Right hindlimb (tissue), 1 donor: ENCODE measurements around the gene DLAT.
"Not testable (repeated sequence)": the region's sequence is repeated elsewhere in the genome, so short reads cannot be mapped to it uniquely, and the experiment has no call there.

ENCODE experiments used
- DNase-seq: peaks from one replicate; pipeline ENCODE4 v3.0.0-alpha.2; 2018

The DLAT gene

DNA sequence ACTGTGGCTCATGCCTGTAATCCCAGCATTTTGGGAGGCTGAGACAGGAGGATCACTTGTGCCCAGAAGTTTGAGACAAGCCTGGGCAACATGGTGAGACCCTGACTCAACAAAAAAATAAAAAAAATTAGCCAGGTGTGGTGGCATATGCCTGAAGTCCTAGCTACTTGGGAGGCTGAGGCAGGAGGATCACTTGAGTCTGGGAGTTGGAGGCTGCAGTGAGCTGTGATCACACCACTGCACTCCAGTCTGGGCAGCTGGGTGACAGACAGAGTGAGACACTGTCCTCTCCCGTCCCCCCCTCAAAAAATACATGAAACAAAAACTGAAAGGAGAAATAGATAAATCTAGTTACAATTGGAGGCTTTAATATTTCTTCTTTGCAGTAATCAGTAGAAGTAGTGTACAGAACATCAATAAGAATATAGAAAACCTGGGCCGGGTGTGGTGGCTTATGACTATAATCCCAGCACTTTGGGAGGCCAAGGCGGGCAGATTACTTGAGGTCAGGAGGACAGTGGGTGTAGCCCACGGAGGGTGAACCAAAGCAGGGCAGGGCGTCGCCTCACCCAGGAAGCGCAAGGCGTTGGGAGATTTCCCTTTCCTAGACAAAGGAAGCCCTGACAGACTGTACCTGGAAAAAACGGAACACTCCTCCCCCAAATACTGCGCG is 19.6 kb upstream of the DLAT start:
- no peak for DNase-seq

DNA sequence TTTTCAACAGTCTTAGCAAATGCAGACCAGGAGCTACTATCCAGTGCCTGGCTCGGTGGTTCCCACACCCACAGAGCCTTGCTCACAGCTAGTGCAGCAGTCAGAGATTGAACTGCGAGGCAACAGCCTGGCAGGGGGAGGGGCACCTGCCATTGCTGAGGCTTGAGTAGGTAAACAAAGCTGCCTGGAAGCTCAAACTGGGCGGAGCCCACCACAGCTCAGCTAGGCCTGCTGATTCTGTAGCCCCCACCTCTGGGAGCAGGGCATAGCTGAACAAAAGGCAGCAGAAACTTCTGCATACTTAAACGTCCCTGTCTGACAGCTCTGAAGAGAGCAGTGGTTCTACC is 19.1 kb upstream of the DLAT start:
- not testable (repeated sequence) for DNase-seq

DNA sequence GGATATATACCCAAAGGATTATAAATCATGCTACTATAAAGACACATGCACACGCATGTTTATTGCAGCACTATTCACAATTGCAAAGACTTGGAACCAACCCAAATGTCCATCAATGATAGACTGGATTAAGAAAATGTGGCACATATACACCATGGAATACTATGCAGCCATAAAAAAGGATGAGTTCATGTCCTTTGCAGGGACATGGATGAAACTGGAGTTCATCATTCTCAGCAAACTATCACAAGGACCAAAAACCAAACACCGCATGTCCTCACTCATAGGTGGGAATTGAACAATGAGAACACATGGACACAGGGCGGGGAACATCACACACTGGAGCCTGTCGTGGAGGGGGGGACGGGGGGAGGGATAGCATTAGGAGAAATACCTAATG is 13.8 kb upstream of the DLAT start:
- DNase-seq = not testable (repeated sequence)

DNA sequence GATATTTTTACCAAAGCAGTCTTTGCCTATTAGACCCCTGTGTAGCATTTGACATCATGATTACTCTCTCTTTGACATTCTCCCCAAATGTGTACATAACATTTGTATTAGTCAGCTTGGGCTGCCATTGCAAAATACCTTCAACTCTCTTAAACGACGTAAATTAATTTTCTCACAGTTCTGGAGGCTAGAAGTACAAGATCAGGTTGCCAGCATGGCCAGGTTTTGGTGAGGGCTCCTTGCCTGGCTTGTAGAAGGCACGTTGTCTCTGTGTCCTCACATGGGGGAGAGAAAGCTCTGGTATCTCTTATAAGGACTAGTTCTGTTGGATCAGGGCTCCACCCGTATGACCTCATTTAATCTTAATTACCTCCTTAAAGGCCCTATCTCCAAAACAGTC is 12.3 kb upstream of the DLAT start:
- DNase-seq = no peak

DNA sequence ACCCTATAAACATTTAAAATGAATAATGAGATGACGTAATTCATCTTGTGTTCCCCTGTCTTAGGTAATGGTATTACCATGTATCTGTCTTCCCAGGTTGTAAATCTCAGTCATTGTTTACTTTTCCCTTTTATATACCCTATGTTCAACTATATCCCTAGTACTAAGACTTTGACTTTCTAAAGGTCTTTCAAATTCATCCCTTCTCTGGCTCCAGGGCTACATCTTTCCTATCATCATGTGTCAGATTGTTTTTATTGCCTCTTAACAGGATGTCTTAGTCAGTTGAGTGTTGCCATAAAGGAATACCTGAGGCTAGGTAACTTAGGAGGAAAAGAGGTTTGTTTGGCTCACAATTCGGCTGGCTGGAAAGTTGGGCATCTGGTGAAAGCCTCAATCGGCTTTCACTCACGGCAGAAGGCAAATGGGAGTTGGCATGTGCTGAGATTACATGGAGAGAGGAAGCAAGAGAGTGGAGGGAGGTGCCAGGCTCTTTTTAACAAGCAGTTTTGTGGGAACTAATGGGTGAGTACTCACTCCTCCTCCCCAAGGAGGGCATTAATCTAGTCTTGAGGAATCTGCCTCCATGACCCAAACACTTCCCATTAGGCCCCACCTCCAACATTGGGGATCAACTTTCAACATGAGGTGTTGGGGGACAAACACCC is 11.6 kb upstream of the DLAT start:
- DNase-seq = no peak

DNA sequence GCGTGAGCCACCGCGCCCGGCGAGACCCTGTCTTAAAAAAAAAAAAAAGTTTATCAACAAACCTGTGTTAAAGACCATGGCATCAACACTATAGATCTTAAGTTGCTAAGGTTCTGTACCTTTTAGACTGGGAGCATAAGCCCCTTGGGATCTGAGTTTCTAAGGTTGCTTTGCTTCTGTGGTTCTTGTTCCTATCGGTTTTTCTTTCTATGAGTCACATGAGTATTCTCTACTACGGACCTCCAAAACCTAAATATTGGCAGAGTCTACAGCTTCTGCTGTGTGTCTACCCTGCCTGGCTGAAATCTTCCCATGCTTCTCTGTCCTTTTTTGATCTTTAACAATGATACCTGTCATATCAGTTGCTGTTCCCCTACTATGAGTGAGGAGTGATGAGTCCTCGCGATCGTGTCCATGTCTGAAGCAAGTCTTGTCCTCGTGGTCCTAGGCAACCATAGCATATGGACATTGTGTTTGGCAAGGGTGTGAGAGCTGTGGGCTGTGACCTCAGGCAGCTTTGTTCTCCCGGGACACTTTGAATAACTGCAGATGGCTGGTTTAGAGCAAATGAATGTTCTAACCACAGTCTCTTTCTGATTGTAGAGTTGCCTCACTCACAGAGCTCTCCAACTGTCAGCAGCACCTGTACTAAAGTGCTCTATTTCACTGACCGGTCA is 9.0 kb upstream of the DLAT start:
- no peak for DNase-seq

DNA sequence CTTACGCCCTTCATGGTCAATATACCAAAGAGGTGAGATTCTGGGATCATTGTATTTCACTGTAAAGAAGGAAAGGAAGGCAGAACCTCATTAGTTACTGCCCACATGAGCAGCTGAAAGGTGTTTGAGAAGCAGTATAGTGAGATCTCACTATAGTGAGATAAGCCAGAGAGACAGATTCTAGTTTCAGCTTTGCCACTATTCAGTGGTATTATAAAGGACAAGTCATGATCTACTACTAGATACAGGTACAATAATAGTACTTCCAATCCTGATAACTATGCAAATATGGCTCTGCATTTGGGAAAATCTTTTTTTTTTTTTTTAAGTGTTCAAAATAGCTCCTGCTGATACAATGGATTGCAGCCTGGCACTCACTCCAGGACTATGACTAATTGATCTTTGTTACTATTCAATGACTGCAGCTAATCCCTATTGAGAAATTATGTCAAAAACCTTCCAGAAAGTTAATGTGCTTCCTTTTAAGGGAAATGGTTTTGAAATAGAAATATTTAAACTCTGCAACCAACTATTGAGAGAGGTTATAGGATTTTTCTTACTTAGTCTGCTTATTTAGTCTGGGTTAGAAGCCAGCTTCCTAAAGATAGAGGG is 8.3 kb upstream of the DLAT start:
- DNase-seq = no peak

DNA sequence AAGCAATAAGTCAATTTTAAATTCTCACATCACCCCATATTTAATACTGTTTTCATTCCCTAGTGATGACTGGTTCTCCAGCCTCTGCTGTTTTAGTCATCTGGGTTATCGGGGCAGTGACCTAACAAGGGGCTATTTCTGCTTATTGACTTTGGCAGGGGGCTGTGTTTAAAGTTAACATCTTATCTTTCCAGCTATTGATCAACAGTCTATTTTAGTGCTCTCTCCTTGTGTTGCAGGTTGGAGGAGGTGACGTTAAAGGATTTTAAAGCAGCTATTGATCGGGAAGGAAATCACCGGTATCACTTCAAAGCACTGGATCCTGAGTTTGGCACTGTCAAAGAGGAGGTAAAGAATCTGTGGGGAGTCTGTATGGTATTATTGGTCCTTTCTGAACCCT is 7.7 kb upstream of the DLAT start:
- no peak for DNase-seq

DNA sequence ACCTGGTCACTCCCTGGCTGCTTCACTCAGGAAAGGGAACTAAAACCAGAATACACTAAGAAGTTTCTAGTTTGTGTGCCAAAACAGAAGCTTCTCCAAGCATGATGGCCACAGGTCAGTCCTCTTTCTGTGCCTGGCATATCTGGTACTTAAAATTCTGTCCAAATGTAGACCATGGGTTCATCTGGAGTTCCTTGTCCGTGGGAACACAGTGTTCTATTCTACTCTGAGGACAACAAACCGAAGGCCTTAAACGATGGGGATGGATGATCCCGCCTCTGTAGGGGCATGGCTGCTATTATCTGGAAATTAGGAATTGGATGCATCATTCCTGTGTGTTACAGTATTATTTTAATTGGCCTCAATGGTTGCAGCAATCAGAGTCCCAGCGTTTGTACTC is 6.1 kb upstream of the DLAT start:
- no peak for DNase-seq

DNA sequence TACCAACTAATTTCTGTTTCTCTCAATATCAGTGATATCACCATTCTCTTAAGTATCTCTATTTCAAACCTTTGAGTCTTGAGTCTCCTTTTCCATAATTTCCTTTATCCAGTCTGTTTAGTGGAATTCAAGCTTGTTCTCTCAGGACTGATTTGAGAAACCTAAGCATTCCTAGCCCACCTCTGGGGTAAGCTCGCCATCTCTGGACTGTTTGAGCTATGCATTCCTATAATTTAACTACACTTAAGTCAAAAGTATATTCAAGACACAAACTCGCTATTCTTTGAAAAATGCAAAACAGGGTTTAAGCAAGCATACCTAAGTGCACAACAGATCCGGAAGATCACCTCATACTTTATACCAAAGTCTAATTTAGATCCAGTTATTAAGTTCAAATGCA is 2.1 kb upstream of the DLAT start:
- DNase-seq = no peak

DNA sequence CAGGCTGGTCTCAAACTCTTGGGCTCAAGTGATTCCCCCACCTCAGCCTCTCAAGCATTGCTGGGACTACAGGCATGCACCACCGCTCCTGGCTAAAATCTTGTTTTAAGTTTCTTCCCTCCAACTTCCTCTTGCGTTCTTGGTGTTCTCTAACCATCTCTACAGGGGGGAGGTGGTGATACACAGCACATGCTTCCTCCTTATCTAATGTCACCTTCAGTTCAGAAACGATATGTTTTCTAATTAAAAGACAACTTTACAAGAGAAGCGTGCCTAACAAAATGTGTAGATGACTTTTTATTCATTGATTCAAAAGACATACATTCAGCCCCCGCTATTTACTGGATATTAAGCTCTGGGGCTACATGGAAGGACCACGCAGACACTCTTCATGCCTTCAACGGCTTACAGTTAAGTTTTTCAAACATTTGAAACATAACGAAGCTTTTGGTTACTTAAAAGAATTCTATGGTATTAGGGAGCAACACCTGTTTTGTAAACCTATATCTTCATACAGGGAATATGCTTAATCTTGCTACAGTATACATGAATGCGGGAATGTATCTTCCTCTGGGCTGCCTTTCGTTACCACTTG is 933 bp upstream of the DLAT start:
- DNase-seq = no peak

DNA sequence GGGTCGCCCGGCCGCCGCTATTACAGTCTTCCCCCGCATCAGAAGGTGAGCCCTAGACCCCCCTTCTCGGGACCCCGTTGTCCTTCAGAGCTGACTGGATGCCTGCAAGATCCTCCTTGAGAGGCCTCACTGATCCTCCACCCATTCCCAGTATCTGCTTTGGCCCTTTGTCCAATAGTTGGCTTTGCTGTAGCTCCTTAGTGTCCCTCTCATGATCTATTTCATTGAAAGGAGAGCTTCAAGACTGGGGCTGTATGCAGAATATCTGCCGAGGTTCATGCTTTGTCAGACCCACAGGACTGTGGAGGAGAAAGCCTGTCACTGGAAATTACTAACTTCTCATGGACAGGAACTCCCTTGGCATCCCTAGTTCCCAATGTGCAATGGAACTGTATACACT is 499 bp downstream of the DLAT start:
- DNase-seq = no peak

DNA sequence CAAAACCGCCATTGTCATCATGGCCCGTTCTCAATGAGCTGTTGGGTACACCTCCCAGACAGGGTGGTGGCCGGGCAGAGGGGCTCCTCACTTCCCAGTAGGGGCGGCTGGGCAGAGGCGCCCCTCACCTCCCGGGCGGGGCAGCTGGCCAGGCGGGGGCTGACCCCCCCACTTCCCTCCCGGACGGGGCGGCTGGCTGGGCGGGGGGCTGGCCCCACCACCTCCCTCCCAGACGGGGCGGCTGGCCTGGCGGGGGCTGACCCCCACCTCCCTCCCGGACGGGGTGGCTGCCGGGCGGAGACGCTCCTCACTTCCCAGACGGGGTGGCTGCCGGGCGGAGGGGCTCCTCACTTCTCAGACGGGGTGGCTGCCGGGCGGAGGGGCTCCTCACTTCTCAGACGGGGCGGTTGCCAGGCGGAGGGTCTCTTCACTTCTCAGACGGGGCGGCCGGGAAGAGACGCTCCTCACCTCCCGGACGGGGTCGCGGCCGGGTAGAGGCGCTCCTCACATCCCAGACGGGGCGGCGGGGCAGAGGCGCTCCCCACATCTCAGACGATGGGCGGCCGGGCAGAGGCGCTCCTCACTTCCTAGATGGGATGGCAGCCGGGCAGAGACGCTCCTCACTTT is 1.7 kb downstream of the DLAT start:
- DNase-seq = not testable (repeated sequence)

DNA sequence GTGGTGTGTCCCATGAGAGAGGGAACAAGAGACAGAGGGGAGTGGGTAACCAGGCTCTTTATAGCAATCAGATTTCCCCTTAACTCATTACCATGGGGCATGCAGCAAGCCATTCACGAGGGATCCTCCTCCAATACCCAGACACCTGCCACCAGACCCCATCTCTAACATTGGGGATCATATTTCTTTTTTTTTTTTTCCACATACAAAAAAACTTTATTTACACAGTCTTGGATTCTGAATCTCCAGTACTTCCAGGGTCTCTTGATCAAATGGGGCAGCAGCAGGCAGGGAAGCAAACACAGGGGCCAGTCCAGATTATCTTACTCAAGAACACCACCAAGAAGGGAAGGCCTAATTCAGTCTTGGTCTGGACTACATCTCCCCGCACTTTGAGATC is 4.3 kb downstream of the DLAT start:
- no peak for DNase-seq

DNA sequence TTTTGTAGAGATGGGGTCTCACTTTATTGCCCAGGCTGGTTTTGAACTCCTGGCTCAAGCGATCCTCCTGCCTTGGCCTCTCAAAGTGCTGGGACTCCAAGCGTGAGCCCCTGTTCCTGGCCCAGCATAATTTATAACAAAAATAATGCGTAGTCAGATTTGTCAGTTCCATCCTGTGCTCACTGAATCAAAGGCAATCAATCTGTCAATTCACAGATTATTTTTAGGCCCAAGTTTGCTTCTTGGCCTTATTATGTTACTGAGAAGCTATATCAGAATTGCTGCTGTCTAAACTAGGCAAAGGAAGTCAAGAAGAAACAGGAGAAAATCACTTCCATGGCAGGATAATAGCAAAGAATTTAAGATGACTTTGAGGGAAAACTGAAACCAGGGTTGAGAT is 8.7 kb downstream of the DLAT start:
- no peak for DNase-seq

DNA sequence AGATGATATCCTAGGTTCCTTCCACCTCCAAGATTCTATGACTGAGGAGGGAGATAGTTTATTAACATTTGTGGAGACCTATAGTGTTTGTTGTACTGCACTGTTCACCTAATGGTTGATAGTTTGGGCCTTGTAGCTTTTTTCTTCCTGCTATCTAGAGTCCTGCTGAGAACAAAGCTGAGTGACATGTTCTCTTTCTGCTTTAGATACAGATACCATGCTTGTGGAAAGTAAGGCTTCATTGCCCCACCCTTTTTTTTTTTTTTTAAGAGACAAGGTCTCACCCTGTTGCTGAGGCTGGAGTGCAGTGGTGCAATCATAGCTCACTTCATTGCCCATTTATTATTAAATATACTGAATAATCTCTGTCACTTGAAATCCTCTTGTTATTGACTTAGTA is 12.3 kb downstream of the DLAT start:
- no peak for DNase-seq

DNA sequence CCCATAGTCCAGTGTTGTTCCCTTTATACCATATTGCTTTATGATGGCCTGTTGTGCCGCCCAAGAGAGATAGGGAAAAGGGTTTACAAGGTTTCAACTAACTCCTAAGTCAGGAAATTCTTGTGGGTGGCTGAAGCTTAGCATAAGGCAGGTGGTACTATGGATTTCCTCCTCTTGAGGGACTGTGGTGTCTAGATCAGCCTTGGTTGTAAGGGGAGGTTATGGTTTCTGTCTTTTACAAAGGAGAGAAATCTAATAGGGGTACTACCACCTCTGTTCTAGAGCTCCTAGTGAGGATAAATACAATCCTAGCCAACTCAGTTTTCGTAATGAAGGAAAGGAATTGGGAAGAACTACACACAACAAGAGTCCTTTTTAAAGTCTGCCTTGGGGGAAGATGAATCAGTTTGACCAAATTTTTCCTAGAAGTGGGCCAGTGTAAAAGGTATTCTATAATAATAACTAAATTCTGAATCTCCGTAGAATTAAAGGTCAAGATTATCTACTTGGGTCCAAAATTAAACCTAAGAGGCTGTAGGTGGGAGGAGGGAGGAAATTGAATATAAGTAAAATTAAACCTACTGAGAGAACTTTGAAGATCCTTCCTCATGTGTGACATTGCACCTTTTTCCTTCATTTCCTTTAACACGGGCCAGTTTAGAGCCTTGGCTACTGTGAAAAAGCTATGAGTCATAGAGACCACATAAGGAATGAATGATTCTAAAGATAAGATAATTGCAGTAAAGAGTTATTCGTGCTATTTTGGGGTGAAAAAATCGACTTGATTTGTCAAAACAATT is 17.2 kb downstream of the DLAT start:
- no peak for DNase-seq

DNA sequence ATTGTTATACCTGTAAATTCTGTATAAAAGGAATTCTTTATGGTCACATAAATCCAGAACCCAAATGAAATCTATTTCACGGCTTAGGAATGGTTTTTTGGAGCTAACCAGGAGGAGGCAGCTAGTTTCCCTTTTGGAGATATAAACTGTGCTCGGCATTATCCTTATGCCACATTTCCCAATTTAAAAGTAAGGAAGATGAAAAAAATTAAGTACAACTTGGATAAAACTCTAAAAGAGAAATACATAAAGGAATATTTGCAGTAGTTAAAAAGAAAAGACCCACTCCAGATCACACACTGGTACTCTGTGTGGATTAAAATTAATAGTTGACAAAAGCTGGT is 17.7 kb downstream of the DLAT start:
- DNase-seq = no peak

DNA sequence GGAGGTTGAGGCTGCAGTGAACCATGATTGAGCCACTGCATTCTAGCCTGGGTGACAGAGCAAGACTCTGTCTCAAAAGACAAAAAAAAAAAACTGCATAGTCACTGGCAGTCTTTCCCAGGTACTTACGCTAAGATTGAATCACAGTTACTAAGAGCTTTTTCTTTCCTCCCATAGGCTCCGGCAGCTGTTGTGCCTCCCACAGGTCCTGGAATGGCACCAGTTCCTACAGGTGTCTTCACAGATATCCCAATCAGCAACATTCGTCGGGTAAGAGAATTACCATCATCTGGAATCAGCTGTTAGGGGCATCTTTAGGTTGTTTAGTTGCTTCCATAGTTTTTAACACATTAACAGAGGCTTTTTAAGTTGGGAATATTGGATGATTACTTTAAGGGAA is 19.8 kb downstream of the DLAT start:
- no peak for DNase-seq

DNA sequence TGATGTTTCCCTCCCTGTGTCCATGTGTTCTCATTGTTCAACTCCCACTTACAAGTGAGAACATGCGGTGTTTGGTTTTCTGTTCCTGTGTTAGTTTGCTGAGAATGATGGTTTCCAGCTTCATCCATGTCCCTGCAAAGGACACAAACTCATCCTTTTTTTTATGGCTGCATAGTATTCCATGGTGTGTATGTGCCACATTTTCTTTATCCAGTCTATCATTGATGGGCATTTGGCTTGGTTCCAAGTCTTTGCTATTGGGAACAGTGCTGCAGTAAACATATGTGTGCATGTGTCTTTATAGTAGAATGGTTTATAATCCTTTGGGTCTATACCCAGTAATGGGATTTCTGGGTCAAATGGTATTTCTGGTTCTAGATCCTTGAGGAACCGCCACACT is 21.4 kb downstream of the DLAT start:
- not testable (repeated sequence) for DNase-seq

DNA sequence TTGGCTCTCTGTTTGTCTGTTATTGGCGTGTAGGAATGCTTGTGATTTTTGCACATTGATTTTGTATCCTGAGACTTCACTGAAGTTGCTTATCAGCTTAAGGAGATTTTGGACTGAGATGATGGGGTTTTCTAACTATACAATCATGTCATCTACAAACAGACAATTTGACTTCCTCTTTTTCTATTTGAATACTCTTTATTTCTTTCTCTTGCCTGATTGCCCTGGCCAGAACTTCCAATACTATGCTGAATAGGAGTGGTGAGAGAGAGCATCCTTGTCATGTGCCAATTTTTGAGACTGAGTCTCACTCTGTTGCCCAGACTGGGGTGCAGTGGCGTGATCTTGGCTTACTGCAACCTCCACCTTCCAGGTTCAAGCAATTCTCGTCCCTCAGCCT is 23.0 kb downstream of the DLAT start:
- DNase-seq = not testable (repeated sequence)

DNA sequence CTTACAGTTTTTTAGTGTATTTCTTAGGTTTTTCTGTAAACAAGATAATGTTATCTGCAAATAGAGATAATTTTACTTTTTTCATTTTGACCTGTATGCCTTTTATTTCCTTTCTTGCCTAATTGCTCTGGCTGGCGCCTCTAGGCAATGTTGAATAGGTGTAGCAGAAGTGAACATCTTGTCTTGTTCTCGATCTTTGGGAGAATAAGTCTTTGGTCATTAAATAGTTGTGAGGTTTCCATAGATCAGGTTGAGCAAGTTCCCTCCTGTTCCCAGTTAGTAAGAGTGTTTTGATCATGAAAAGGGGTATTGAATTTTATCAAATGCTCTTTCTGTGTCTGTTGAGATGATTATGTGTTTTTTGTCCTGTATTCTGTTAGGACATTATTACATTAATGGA is 24.6 kb downstream of the DLAT start:
- DNase-seq = no peak

DNA sequence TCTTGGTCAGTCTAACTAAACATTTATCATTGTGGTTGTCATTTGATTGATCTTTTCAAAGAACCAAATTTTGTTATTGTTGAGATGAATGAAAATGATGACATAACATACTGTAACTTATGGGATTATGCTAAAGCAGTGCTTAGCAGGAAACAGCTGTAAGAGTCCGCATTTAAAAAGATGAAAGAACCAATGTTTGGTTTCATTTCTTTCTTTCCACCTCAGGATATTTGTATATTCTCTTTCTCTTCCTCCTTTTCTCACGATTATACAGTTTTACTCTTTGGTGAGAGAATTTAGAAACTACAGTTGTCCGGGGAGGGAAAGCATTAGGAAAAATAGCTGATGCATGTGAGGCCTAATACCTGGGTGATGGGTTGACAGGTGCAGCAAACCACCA is 25.5 kb downstream of the DLAT start:
- no peak for DNase-seq
